Upper lobe of left lung (tissue), 4 donors: ENCODE measurements around the gene ALDH8A1.

Source experiments
- POLR2A ChIP-seq, 4 donors: fragments of 450-650 bp; IDR thresholded peaks; one replicate each; pipeline ENCODE4 v1.5.1; 2016 to 2017; ENCODE audit warnings: antibody characterized with exemption in 4 of 4, mild to moderate bottlenecking in 2 of 4
- POLR2AphosphoS5 ChIP-seq, 2 donors: sonication (generic); formaldehyde crosslinking; IDR thresholded peaks; one replicate each; pipeline ENCODE4 v1.5.1; 2017; ENCODE audit warnings: antibody characterized with exemption in 2 of 2
- TF ChIP-seq, protein P1 (sequence below), 6 experiments: fragments of 450-650 bp in 4 of 6; fragments of 200-600 bp in 2 of 6; sonication (generic) in 2 of 6; IDR thresholded peaks; one replicate each; pipeline ENCODE4 v1.5.1; 2016 to 2019; ENCODE audit warnings: antibody characterized with exemption in 6 of 6

DNA sequence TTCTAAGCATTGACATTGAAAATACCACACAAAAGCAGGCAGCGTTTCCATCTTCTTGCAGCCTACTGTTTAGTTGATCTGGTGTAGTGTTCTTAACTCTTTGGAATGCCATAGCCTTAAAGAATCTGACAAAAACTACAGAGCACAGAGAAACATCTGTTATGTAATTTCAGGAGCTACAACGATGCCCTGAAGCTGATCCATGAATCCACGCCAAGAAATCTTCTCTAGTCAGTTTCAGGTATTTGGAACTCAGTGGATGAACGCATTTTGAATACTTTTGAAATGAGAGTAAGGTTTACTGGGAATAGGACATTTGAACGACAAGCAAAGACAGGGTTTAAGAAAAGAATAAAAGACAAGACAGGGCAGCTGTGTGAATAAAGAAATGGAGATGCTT lies 17.8 kb downstream of the ALDH8A1 start:
- TF ChIP-seq, protein P1, sequence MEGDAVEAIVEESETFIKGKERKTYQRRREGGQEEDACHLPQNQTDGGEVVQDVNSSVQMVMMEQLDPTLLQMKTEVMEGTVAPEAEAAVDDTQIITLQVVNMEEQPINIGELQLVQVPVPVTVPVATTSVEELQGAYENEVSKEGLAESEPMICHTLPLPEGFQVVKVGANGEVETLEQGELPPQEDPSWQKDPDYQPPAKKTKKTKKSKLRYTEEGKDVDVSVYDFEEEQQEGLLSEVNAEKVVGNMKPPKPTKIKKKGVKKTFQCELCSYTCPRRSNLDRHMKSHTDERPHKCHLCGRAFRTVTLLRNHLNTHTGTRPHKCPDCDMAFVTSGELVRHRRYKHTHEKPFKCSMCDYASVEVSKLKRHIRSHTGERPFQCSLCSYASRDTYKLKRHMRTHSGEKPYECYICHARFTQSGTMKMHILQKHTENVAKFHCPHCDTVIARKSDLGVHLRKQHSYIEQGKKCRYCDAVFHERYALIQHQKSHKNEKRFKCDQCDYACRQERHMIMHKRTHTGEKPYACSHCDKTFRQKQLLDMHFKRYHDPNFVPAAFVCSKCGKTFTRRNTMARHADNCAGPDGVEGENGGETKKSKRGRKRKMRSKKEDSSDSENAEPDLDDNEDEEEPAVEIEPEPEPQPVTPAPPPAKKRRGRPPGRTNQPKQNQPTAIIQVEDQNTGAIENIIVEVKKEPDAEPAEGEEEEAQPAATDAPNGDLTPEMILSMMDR (IDR thresholded peaks at IDR 0.05): no peak
- TF ChIP-seq POLR2A (IDR thresholded peaks at IDR 0.05) (no peak), POLR2AphosphoS5 (IDR thresholded peaks at IDR 0.05) (no peak)
